ENCODE data around the gene MIEF1.

MIEF1 gene

DNA sequence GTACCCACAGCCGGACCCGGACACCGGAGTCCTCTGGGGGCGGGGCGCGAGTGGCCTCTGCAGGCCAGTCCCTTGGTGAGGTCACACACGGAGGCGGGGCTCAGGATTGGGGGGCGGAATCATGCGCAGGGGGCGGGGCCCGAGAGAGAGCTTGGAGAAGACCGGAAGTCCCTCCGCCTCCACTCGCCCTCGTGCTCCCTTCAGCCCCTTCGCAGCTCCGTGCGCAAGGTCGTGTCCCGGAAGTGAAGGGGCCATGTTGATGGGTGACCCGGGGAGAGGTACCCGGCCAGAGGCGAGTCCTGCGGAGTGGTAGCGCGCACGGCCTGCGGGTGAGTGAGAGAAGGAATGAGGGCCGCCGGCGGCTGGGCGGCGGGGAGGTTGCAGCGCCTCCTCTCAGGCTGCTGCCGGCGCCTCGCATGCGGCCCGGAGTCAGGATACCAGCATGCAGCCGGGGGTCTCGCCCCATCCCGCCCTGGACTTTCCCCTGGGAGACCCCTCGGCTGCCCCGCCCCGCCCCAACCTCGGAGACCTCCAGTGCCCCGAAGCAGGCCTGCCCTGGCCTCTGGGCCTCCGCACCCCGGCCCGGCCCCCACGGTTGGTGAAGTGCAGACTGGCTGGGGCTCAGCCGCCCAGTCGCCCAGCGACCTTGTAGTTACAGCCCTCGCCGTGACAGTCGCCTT, at the start of gene MIEF1:
Gene MIEF1, plus strand, starts transcription at position 182 of the 680 bp plus-strand sequence. CDS start 9,005 bp downstream, outside the sequence.
- DNase-seq = peak; percentile 94

DNA sequence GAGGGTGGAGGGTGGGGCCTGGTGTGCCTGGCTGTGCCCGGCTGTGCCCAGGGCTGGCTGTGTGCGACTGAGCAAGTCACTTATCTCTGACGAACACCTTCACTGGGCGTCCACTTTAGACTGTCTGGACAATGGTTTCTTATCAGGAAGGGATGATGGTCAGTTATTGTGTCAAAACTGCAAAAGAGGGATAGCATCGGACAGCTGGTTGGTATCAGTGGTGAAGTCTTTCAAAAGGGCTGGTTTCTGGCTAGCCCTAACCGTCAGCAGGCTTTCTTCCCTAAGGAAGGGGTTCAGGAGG, 49.4 kb upstream of the MIEF1 start:
- DNase-seq = no peak

DNA sequence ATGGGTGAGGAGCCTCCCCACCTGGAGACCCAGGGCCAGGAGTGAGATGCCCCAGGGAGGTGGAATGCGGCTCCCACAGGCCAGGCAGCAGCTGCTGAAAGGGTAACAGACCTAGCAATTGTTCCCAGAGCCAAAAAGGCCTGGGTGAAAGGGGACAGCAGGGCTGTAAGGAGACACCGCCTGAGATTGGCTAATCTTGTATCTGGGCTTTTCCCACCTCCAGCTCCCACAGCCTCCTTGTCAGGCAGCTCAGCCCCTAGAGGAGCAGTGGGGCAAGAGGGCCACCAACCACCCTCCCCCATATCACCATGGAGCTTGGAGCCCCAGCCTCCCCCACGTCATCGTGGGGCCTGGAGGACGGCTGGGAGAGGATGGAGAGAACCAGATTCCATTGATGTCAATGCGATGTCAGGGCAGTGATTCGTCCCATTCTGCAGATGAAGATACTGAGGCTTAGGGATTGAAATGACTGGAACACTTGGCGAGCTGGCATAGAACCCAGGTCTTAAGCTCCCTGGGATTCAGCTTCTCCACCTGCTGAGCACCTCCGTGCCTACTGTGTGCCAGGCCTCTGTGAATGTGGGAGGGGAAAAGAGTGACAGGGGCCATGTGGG, 48.2 kb upstream of the MIEF1 start:
- DNase-seq = no peak

DNA sequence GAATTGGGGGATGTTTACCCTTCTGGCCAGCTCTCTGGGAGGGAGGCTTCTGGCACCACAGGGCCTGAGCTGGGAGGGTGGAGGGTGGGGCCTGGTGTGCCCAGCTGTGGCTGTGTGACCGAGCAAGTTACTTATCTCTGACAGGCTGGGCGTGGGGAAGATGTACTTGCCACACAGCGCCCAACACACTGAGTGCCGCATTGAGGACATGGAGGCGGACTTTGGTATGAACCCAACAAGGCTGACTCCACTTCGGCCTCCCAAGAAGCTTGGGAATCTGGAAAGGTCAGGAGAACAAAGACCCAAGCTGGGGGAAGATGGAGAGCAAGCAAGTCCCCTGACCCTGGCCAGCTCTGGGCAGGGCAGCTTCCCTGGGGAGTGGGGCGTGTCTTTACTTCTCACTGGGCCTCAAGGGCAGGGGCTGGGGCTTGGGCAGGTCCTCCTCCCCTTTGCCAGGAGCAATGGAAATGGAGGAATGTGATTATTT, 47.7 kb upstream of the MIEF1 start:
- no peak for DNase-seq

DNA sequence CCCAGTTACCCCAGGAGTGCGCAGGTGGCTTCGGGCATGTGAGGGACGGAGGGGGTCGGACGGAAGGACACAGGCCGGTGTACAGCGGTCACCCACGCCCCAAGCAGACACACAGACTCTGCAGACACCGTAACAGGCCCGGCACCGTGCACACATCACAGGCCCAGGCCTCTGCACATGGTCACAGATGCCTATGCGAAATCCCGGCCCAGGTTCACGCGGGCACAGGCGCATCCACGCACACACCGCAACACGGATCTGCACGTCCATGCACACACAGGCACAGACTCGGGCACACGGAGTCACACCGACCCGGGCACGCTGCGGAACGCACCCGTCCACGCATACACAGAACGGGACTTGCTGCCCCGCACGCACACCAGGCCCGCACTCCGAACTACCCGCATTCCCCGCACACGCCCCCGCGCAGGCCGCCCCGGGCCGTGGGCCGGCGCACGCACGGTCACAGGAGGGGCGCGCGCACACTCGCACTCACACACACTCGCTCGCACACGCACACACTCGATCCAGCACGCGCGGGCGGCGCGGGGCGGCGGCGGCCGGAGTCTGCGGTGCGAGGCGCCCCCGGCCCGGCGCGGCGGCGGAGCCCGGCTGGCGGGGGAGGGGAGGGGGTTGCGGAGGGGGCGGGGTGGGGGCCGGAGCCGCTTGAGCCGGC, 45.4 kb upstream of the MIEF1 start, which contains the start of gene MGAT3:
Gene MGAT3, plus strand, starts transcription at position 491 of the 676 bp plus-strand sequence. CDS start 30,336 bp downstream, outside the sequence.
- DNase-seq = no peak

DNA sequence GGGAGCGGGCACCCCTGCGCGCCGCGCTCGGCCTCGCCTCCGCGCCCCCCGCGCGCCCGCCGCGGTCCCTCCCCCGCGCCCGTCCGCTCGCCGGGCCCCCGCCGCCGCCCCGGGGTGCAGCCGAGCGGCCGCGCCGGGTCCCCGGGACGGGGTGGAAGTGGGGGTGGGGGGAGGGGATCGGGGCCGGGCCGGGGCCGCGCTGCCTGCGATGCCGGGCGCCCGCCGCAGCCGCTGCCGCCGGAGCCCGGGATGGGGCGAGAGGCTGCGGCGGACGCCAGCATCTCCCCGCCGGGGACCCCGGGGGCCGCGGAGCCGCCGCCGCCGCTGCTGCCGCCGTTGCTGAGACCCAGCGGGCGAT, 44.9 kb upstream of the MIEF1 start:
- no peak for DNase-seq

DNA sequence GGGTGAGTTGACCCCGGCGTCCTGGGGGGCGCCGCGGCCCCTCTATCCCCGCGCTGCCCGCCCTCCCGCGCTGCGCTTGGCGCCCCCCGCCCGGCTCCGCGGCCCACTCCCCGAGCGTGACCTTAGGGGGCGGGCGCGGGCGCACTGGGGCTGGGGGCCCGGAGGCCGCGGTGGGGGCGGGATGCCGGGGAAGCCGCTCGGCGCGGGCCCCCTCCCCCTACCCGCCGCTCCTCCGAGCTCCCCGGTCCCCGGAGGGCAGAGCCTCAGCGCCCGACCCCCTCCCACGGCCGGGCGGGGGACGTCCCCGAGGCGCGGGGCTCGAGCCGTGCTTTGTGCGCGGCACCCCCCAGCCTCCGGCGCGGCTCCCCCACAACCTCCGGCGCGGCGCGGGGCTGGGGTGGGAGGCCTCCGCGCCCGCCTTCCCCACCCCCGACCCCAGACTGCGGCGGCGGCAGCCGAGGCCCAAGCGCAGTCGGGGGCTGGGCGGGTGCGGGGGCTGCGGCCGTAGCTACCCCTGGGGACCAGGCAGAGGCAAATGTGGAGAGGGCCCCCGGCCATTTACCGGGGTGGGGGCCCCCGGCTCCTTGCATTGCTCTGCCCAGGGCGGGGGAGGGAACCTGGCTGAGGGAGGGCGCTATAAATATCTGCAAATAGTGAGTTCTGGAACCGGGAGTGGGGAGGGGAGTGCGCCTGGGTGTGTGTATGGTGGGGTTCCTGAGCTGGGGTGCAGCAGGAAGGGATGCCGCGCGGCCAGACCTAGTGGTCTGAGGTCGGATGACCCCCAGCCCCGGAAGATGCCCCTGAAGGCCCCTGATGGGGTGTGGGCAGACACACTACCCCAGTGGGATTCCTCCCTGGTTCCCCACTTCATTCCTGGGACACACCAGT, 44.3 kb upstream of the MIEF1 start:
- no peak for DNase-seq

DNA sequence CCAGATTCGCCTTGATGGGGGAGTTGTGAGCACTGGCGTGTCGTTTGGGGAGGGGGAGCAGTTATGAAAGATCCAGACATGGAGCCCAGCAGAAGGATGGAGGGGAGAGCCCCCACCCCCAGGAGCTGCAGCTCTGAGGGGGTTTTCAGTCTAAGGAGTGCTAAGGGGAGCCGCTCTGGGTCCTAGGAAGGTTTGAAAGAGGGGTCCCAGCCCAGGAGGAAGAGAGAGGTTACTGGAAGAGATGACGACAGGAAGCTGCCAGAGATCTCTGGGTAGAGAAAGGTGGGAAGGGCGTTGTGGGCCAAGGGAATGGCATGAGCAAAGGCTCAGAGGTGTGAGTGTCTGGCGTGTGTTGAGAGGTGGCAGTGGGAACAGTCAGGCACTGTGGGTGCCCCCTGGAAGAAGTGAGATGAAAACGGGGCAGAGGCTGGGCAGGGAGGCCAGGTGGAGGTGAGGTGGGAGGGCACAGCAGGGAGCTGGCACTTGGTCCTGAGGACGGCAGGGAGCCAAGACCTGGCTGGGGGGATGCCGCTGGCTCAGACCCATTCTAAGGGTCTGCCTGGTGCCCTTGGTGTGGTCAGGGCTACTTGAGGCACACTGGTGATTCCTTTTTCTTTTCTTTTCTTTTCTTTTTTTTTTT, 43.5 kb upstream of the MIEF1 start:
- no peak for DNase-seq

DNA sequence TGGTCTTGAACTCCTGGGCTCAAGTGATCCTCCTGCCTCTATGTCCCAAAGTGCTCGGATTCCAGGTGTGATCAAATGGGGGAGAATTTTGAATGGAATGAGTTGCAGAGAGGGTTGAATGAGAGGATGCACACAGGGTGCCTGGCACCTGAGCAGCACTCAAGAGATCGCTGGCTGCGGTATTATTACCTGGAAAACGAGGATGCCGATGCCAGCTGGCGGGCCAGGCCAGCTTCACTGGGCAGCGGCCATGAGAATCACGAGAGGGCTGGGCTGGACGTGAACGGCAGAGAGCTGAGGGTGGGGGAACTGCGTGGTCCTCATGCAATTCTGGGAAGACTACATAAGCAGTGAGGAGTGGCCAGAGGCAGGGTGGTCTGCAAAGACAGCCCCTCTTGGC, 42.4 kb upstream of the MIEF1 start:
- DNase-seq = no peak

DNA sequence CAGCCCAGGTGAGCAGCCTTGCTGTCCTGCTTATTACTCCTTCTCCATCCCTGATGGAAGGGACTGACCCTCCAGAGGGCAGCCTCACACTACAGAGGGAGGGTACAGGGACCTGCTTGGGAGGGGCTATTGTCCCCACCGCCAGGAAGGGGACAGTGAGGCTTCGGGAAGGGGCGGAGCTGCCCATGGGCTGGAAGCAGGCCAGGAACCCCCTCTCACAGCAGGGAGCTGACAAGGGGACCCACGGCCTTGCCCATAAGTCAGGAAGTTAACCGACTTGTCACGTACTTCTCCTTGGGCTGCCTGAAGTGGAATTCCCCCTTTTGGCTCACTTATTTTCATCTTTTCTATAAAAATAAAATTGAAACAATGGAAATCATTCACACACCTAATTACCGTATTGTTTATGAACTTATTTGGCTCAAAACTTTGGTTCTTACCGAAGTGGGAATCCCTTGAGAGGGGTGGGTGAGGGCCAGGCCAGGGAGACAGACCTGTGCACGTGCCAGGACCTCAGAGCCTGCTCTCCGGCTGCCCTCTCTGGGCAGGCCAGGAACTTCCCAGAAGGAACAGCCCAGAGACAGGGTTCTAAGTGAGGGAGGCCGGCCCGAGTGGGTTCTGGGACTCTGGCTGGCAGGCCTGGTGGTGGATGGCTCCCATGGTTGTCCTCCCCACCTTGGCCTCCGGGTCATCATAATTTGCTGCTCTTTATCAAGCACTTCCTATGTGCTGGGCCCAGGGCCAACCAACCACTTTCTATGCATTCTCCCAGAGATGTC, 39.5 kb upstream of the MIEF1 start:
- no peak for DNase-seq

DNA sequence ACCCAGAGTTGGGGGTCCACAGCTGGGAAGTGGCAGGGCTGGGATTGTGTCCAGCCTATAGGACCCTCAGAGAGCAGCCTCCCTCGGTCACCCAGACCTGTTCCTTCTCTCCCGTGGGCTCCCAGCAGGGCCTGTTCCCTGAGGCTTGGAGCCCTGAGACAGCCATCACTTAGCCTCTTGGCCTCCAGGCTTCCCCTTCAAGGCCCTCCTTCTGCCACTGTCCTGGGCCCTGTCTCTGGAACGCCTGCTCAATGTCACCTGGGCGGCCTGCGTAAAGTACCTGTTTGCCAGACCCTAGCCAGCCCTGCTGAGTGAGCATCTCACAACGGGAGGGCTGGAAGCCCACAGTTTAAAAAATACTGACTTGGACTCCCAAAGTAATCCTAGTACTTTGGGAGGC, 38.8 kb upstream of the MIEF1 start:
- no peak for DNase-seq

DNA sequence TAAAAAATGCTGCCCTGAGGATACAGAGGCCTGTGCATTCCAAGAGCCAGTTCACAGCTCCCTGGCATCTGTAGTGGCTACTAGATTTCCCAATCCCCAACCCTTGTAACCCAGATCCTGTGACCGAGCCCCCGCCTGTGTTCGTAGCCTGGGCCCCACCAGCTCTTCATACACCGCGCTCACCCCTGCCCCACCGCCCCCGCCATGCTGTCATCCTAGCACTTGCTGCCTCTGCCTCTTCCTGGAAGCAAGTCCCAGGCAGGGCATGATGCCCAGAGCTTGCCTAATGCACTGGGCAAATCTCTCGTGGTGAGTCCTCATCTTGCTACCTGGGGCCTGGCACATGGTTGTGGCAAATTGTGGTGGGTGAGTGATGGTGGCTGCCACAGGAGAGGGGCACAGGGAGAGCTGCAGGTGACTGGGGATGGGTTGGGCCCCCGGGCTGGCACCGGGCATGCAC, 38.1 kb upstream of the MIEF1 start:
- no peak for DNase-seq

DNA sequence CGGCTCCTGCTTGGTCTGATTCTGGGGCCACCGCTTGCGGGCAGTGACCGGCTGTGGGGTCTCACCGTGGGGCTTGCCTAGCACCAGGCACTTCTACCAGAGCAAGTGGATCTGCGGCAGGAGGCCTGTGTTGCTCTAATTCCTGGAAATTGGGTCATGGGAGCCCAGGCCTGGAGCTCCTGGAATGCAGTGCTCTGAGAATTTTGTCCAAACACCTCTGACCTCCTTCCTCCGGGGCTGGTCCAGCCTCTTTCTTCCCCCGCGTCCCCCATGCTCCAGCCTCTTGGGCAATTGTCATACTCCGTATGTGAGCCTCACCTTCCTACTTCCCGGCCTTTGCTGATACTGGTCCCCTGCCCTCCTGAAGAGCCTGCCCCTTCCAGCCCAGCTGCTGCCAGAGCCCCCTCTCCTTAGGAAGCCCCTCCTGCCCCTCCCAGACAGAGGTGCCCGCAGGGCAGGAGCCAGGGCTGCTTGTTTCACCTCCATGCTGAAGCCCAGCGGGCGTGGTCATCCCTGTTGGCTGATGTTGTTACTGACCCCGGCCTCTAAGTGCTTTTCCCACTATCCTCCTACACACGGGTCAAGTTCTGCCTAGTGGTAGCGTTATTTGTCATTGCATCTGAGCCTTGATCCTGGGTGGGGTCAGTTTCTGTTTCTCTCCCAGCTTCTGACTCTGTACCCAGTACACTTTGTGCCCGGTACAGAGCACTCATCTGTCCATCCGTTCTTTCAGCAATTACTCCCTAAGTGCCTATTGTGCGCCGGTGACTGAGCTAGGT, 35.7 kb upstream of the MIEF1 start:
- DNase-seq = no peak

DNA sequence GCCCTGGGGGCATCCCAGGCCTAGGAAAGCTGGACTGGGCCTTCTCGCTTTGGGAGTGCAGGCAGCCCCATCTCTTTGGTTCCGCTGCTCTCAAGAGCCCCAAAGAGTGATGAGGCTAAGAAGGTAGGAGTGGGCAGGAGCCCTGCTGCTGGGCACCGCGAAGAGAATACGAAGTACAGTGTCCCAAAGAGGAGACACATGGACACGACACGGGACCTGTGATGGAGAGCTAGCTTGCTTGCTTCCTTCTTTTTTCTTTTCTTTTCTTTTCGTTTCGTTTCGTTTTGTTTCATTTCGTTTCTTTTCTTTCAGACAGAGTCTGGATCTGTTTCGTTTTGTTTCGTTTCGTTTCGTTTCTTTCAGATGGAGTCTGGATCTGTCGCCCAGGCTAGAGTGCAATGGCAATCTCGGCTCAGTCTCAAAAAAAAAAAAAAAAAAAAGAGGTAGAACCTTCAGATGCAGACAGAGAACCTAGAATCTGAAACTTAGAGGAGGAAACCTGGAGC, 34.6 kb upstream of the MIEF1 start:
- DNase-seq = no peak

DNA sequence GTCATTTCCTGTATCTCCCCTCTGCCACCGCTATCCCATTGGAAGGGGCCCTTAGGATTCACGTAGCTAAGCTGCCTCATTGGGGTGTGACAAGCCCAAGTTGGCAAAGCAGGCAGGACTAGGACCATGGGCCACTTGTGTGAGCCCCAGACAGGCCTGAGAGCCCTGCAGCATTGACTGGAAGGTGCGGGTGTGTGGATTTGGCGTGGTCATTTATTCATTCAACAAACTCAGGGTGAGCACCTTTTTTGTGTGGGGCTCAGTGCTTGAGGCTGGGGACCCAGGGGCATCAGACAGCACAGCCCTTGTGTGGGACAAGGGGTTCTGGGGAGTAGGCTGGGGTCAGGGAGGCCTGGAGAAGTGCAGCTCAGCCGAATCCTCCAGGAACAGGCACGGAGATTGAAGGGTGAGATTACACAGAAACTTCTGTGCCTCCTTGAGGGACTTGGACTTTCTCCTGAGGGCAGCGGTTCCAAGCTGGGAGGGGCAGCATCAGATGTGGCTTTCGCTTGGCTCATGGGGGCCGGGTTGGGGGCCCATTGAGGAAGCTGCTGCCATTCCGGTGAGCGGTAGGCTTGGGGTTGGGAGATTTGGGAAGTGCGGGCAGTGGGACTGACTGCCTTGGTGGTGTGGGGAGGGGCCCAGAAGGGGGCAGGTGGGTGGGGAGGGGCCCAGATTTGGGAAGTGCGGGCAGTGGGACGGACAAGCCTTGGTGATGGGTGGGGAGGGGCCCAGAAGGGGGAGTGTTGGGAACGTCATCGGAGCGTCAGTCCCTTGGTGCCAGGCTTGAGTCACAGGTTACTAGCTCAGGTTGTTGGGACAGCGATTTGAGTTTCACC, 33.4 kb upstream of the MIEF1 start:
- no peak for DNase-seq

DNA sequence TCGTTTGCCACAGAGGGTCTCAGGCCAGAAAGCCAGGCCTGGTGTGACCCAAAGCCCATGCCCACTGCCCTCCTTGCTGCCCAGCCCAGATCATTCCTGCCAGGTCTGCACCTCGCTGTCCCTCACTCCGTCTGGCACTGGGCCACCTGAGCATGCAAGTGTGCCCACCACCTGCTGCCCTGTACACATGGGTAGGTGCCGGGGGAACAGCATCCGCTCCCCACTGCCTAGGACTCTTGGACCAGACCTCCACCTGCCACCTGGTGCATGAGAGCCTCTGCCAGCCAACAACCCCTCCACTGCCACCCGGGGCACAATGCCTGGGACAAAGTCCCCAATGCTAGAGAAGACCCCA, 32.8 kb upstream of the MIEF1 start:
- DNase-seq = no peak

DNA sequence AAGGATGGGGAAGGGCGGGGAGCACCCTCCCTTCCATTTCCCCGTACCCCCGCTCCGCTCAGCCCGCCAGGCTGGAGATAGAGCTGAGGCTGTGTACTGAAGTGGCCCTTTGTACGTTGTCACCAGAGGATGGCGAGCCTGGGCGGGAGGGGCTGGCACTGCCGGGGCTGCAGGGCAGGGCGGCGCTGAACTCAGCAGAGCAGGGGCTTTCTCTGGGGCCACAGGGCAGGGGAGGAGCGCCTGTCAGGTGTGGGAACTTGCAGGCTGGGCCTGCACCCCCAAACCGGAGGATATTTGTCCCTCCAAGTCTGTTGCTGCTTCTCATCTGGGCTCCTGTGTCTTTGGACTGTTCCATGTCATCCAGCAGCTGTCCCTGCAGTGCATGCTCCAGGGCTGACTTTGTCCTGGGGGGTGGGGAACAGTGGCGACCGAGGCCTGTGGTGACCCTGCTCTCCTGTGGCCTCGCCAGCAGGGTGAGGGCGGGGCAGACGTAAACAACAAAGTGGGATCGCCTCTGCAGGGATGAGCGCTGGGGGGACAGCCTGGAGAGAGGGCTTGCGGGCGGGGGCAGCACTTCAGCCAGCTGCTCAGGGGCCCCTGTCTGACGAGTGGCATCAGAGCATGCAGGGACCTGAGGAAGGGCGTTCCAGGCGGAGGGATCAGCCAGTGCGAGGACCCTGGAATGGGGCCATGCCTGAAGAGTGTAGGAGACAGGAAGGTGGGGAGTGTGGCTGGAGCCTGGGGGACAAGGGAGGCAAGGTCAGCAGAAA, 32.2 kb upstream of the MIEF1 start:
- DNase-seq = no peak

DNA sequence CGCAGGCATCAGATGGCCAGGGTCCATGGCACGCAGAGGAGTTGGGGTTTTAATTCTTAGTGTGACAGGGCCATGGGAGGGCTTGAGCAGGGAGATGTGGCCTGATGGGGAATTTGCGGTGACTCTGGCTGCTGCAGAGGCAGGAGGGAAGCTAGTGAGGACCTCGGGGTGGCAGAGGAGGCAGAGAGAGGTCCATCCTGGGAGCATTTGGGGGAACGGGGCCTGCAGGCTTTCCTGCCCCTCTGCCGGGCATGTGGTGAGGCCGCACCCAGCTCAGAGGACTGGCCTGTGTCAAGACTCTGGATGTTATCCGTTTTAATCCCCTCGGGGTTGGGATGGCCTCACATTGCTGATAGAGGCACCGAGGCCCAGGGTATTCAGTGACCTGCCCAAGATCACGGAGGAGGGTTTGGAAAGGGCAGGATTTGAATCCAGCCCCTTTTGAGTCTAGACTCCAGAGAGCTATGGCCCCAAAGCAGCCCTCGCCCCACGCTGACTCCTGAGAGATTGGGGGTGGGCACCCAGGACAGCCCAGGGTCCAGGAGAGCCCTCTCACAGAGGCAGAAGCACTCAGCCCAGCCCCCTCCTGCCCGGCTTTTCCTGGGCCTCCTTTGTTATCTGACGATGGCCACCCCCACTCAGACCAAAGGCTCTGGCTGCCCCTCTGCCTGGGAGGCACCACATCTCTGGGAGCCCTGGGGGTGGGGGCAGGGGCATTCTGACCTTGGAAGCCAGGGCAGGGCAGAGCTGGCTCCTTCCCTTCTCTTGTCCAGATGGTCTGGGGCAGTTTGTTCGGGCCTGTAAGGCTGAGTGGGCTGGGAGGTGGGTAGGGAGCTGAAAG, 31.4 kb upstream of the MIEF1 start:
- no peak for DNase-seq

All from MV-4-11 (cell line).